ENCODE measurements around the gene UBA5. TPM values are rescaled to one million over a fixed set of nuclear protein-coding genes. Genes with fewer than 3 reads are reported as not detected.

The UBA5 gene
- total RNA-seq, 1 donor from 2014 or later: 84.7 TPM

DNA sequence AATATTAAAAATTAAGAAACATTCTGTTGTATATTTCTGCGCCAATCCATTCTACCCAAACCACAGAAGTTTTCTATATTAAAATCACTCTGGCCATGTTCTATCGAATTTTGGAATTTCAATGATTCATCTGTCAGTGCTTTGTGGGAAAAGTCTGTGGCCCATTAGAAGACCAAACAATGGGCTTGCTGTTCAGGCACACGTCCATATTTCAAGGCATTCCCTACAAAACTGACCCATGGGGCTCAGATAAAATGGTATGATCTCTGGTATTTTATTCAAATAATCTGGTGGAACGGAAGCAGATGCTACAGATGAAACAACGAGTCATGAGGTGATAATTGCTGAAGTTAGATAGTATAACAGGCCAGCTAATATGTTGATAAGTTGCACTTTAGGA, 49.6 kb downstream of the UBA5 start:
- Histone ChIP-seq H3K36me3 (peaks cover 12% of the 10 kb centered on the region), H3K9ac (no peak overlapping the region), H3K4me3 (no peak overlapping the region), H2AFZ (replicated peaks) (no peak overlapping the region), H3K27ac (no peak overlapping the region), H3K27me3 (no peaks in the 10 kb centered on the region), H3K4me1 (no peaks in the 10 kb centered on the region), H4K20me1 (ENCODE audit: low read depth) (peaks cover 6% of the 10 kb centered on the region), H3K79me2 (ENCODE audit: low read depth) (no peaks in the 10 kb centered on the region), H3K9me3 (ENCODE audit: low read depth) (no peaks in the 10 kb centered on the region), H3F3A (ENCODE audit: low read depth) (no peaks in the 10 kb centered on the region), H3K4me2 (no peak overlapping the region)
- DNase-seq (ENCODE audit: low spot score): no peak
- Mint-ChIP-seq H3K36me3 (peaks cover 24% of the 10 kb centered on the region), H3K27me3 (ENCODE audit: insufficient read depth, low read depth) (no peaks in the 10 kb centered on the region), H3K9me3 (no peaks in the 10 kb centered on the region), H3K4me1 (no peaks in the 10 kb centered on the region), H3K27ac (no peak overlapping the region), H3K4me3 (no peak overlapping the region)
- TF ChIP-seq, protein P1, sequence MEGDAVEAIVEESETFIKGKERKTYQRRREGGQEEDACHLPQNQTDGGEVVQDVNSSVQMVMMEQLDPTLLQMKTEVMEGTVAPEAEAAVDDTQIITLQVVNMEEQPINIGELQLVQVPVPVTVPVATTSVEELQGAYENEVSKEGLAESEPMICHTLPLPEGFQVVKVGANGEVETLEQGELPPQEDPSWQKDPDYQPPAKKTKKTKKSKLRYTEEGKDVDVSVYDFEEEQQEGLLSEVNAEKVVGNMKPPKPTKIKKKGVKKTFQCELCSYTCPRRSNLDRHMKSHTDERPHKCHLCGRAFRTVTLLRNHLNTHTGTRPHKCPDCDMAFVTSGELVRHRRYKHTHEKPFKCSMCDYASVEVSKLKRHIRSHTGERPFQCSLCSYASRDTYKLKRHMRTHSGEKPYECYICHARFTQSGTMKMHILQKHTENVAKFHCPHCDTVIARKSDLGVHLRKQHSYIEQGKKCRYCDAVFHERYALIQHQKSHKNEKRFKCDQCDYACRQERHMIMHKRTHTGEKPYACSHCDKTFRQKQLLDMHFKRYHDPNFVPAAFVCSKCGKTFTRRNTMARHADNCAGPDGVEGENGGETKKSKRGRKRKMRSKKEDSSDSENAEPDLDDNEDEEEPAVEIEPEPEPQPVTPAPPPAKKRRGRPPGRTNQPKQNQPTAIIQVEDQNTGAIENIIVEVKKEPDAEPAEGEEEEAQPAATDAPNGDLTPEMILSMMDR (IDR thresholded peaks at IDR 0.05): no peak
- no peak for TF ChIP-seq EZH2phosphoT487 (IDR thresholded peaks at IDR 0.05)
- no peak for TF ChIP-seq EZH2 (IDR thresholded peaks at IDR 0.05)

DNA sequence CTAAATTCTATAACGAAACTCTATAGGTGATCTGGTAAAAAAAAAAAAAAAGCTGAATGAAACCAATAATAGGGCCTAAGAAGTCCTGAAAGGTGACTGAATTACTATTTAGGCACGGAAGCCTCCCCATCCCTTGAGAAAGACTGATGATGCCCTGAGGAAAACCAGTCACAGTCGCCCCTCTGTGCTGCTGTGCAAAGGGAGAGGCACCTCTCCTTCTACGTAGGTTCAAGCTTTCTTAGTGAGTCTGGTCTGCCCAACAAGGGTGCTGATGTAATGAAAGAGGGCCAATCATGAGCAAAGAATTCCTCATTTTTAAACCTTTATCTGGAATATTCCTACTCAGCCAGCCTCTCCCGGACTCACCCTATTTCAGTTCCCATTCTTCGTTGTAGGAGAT, 50.2 kb downstream of the UBA5 start:
- Mint-ChIP-seq H3K27me3 (ENCODE audit: insufficient read depth, low read depth) (no peaks in the 10 kb centered on the region), H3K9me3 (no peaks in the 10 kb centered on the region), H3K4me3 (no peak overlapping the region), H3K4me1 (no peaks in the 10 kb centered on the region), H3K36me3 (peaks cover 24% of the 10 kb centered on the region), H3K27ac (no peak overlapping the region)
- Histone ChIP-seq H3K27ac (no peak overlapping the region), H3K36me3 (peaks cover 12% of the 10 kb centered on the region), H3K4me3 (no peak overlapping the region), H3K79me2 (ENCODE audit: low read depth) (no peaks in the 10 kb centered on the region), H2AFZ (replicated peaks) (no peak overlapping the region), H4K20me1 (ENCODE audit: low read depth) (peaks cover 6% of the 10 kb centered on the region), H3K4me2 (no peak overlapping the region), H3K9me3 (ENCODE audit: low read depth) (no peaks in the 10 kb centered on the region), H3K9ac (no peak overlapping the region), H3K4me1 (no peaks in the 10 kb centered on the region), H3K27me3 (no peaks in the 10 kb centered on the region), H3F3A (ENCODE audit: low read depth) (no peaks in the 10 kb centered on the region)
- no peak for DNase-seq (ENCODE audit: low spot score)
- TF ChIP-seq EZH2phosphoT487 (IDR thresholded peaks at IDR 0.05): no peak
- TF ChIP-seq, protein P1 (IDR thresholded peaks at IDR 0.05): no peak
- TF ChIP-seq EZH2 (IDR thresholded peaks at IDR 0.05): no peak

DNA sequence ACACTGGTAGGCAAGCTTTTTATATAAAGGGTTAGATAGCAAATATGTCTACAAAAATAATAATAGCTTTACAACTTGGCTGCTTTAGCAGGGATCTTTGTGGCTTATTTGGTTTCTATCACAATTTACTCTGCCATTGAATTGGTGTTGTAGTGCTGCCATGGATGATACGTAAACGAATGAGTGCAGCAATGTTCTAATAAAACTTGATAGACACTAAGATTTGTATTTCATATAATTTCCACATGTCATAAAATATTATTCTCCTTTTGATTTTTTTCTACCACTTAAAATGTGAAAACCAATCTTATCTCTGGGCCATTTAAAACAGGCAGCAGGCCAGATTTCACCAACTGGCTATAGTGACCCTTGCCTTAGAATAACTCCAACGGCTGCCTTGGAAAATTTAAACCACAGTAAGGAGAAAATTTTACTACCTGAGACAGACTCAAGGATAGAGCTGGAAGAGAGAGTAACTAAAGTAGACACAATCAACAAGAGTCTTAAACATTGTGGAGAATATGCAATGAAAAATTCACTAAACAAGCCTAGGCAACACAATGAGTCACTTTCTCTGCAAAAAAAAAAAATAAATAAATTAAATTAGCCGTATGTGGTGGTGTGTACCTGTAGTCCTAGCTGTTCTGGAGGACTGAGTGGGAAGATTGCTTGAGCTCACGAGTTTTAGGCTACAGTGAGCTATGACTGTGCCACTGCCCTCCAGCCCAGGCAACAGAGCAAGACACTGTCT, 54.0 kb downstream of the UBA5 start:
- H3K4me2 ChIP-seq: no peak overlapping the region
- H3K9me3 ChIP-seq (ENCODE audit: low read depth): no peaks in the 10 kb centered on the region
- Mint-ChIP-seq H3K4me1 (no peaks in the 10 kb centered on the region), H3K4me3 (no peak overlapping the region), H3K9me3 (no peaks in the 10 kb centered on the region), H3K27ac (no peak overlapping the region), H3K36me3 (peaks cover 26% of the 10 kb centered on the region), H3K27me3 (ENCODE audit: insufficient read depth, low read depth) (no peaks in the 10 kb centered on the region)
- H3K9ac ChIP-seq: no peak overlapping the region
- no peak overlapping the region for H2AFZ ChIP-seq (replicated peaks)
- H3K36me3 ChIP-seq: peaks cover 15% of the 10 kb centered on the region
- TF ChIP-seq, protein P1 (IDR thresholded peaks at IDR 0.05): no peak
- TF ChIP-seq EZH2 (IDR thresholded peaks at IDR 0.05): no peak
- no peak for TF ChIP-seq EZH2phosphoT487 (IDR thresholded peaks at IDR 0.05)
- H3K27ac ChIP-seq: no peak overlapping the region
- no peaks in the 10 kb centered on the region for H3K27me3 ChIP-seq
- peaks cover 6% of the 10 kb centered on the region for H4K20me1 ChIP-seq (ENCODE audit: low read depth)
- no peaks in the 10 kb centered on the region for H3K4me1 ChIP-seq
- peaks cover 1% of the 10 kb centered on the region for H3K79me2 ChIP-seq (ENCODE audit: low read depth)
- no peak overlapping the region for H3K4me3 ChIP-seq
- no peaks in the 10 kb centered on the region for H3F3A ChIP-seq (ENCODE audit: low read depth)
- DNase-seq (ENCODE audit: low spot score): no peak
